ENCODE results near the gene CAST. TPM values are rescaled to one million over a fixed set of nuclear protein-coding genes. Genes with fewer than 3 reads are reported as not detected.

The CAST gene
- total RNA-seq, 4 donors from 2014 or later = 415 to 523 (median 468) TPM

DNA sequence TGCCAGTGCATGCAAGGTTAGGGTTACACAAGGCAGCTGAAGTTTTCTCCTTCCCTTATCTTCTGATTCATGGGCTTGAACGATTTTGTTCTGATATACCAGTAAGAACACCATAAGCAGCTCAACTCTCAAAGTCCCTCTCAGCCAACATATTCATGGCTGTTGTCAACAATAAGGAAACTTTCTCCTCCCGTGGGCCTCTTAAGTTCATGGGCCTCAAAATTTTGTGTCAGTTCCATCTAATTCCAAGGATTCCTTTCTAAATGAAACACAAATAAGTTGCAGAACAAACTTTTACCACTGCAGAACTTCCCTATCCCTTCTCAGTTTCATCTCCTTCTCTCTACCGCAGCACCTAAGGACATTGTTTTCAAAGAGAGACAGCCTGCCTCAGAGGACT lies 23.6 kb upstream of the CAST start:
- intact Hi-C loops (cut with DNase I; ENCODE audit: low total_unique reads) = no loop called here
- TF ChIP-seq CTCF (IDR thresholded peaks at IDR 0.05) (no peak), POLR2A (IDR thresholded peaks at IDR 0.05) (no peak)
- H3K4me3 ChIP-seq (ENCODE audit: low read depth, poor library complexity, severe bottlenecking) = no peak overlapping the region
- no peak for DNase-seq (ENCODE audit: low spot score in 2 of 2)
- 64 to 81% methylated on average over 3 of the region's 3 CpGs for WGBS, 2 donors

DNA sequence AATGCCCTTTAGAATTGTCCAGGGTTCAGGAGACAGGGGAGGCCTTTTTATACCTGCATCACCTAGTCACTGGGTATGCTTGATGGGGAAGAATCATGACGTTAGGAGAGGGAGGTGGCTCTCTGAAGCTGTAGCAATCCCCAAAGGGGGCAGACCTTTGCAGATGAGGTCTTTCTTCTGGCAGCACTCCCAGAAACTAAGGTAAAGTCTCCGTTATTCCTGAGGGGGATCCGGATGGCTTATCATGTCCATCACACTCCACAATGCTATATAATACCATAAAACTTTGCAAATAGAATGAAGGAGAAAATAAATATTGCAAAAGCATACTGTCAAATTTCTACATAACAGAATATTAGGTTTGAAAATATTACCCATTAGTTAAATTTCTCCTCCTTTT lies 21.5 kb upstream of the CAST start:
- intact Hi-C loops (cut with DNase I; ENCODE audit: low total_unique reads) = no loop called here
- 59 to 71% methylated on average over 3 of the region's 3 CpGs for WGBS, 2 donors
- TF ChIP-seq CTCF (IDR thresholded peaks at IDR 0.05) = no peak
- TF ChIP-seq POLR2A (IDR thresholded peaks at IDR 0.05) = no peak
- no peak for DNase-seq (ENCODE audit: low spot score in 2 of 2)
- H3K4me3 ChIP-seq (ENCODE audit: low read depth, poor library complexity, severe bottlenecking) = no peak overlapping the region

- no peak overlapping the region for H3K4me3 ChIP-seq (ENCODE audit: low read depth, poor library complexity, severe bottlenecking)
- no peak for DNase-seq (ENCODE audit: low spot score in 2 of 2)
- TF ChIP-seq POLR2A (IDR thresholded peaks at IDR 0.05) (no peak), CTCF (IDR thresholded peaks at IDR 0.05) (no peak)
- intact Hi-C loops (cut with DNase I; ENCODE audit: low total_unique reads) = no loop called here
- 48 to 59% methylated on average over 5 of the region's 5 CpGs for WGBS, 2 donors
These were observed 20.6 kb upstream of the CAST start for GRCh38 chr5:96641368-96642280.

DNA sequence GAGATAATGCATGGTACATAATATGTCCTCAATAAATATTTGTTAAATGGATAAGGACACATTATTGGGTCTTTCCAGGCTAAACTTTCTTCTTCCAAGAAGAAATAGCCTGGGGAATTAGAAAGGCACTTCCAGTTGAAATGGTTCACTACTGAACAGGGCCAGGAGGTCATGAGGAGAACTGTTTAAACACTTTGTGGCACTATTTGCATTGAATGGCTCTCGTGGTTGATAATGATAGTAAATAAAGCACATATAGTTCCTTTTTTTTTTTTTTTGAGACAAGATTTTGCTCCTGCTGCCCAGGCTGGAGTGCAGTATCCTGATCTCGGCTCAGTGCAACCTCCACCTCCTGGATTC lies 19.9 kb upstream of the CAST start:
- intact Hi-C loops (cut with DNase I; ENCODE audit: low total_unique reads) = no loop called here
- TF ChIP-seq POLR2A (IDR thresholded peaks at IDR 0.05) = no peak
- TF ChIP-seq CTCF (IDR thresholded peaks at IDR 0.05) = no peak

DNA sequence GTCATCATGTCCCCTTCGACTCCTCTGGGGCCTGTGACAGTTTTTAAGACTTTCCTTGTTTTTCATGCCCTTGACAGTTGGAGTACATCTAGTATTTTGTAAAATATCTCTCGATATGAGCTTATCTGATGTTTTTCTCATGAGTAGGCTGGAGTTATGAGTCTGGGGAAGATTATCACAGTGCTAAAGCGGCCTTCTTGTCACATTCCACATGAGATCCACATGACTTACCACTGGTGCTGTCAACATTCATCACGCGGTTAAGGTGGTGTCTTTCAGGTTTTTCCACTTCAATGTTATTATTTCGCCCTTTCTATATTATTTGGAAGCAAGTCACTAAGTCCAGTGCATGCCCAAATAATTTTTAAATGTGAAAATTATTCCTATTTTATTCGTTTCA lies 17.1 kb upstream of the CAST start:
- 74 to 81% methylated on average over 7 of the region's 7 CpGs for whole genome bisulfite sequencing, 2 donors
- no peak overlapping the region for H3K4me3 ChIP-seq (ENCODE audit: low read depth, poor library complexity, severe bottlenecking)
- intact Hi-C loops (cut with DNase I; ENCODE audit: low total_unique reads) = no loop called here
- TF ChIP-seq POLR2A (IDR thresholded peaks at IDR 0.05) (no peak), CTCF (IDR thresholded peaks at IDR 0.05) (no peak)
- DNase-seq (ENCODE audit: low spot score in 2 of 2) = no peak

More for the DNA sequence above, 19.9 kb upstream of the CAST start:
- WGBS, 2 donors = 77 to 78% methylated on average over 2 of the region's 2 CpGs
- H3K4me3 ChIP-seq (ENCODE audit: low read depth, poor library complexity, severe bottlenecking) = no peak overlapping the region
- no peak for DNase-seq (ENCODE audit: low spot score in 2 of 2)

DNA sequence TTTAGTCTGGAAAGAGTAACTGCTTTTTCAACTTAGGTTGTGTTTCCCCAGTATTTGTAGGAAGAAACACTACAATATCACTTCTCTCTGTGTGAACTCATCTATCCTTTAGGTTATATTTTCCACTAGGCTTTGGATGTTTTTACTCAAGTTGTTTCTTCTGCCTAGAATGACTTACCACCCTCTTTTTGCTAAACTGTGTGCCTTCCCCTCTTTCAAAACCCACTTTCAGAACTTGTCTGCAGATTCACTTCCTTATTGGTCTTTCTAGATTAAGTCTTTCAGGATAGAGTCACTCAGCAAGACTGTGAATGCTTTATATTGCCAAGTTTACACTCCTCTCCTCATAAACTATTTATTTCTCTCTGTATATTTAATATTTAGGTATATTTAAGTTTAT lies 14.2 kb upstream of the CAST start:
- intact Hi-C loops (cut with DNase I; ENCODE audit: low total_unique reads) = no loop called here
- TF ChIP-seq CTCF (IDR thresholded peaks at IDR 0.05) (no peak), POLR2A (IDR thresholded peaks at IDR 0.05) (no peak)

More for the DNA sequence above, 14.2 kb upstream of the CAST start:
- H3K4me3 ChIP-seq (ENCODE audit: low read depth, poor library complexity, severe bottlenecking) = no peak overlapping the region
- DNase-seq (ENCODE audit: low spot score in 2 of 2) = no peak

All from lower leg skin (tissue), 4 donors.